MCF 10A (cell line): ENCODE measurements around the gene CAMKMT. TPM values are rescaled to one million over a fixed set of nuclear protein-coding genes. Genes with fewer than 3 reads are reported as not detected.

Experiments
- BruUV-seq: library from RNA; stranded (reverse); fragments of 400-500 nt; replicated peaks from 2 replicates; lab custom pipeline; 2021; lab: Mats Ljungman, UMichigan
- CTCF ChIA-PET: fragments of 300-600 bp; sonication (Branson Sonifier 250); formaldehyde crosslinking; extraction: SDS; loops from one replicate; lab custom pipeline; 2021; ENCODE audit warnings: antibody characterized with exemption, inconsistent platforms; lab: Yijun Ruan, JAX
- POLR2A ChIA-PET: fragments of 300-600, 350-650 bp; sonication (Branson Sonifier 250); formaldehyde crosslinking; extraction: SDS; loops from one replicate; lab custom pipeline; 2020; ENCODE audit warnings: antibody characterized with exemption, inconsistent platforms; lab: Yijun Ruan, JAX
- DNase-seq: peaks from one replicate; pipeline ENCODE4 v3.0.0-alpha.2; 2018; ENCODE audit not compliant: unreplicated experiment
- H3K27ac Mint-ChIP-seq: one replicate; pipeline ENCODE4 v1.8.0; 2022; ENCODE audit warnings: mild to moderate bottlenecking, low read depth, mixed read lengths; ENCODE audit not compliant: unreplicated experiment
- H3K27me3 Mint-ChIP-seq: one replicate; pipeline ENCODE4 v1.8.0; 2022; ENCODE audit warnings: mixed read lengths; ENCODE audit not compliant: insufficient read depth, unreplicated experiment
- H3K36me3 Mint-ChIP-seq: one replicate; pipeline ENCODE4 v1.8.0; 2022; ENCODE audit warnings: mild to moderate bottlenecking, moderate library complexity, mixed read lengths; ENCODE audit not compliant: insufficient read depth, unreplicated experiment
- H3K4me1 Mint-ChIP-seq: one replicate; pipeline ENCODE4 v1.8.0; 2022; ENCODE audit warnings: mixed read lengths; ENCODE audit not compliant: insufficient read depth, unreplicated experiment
- H3K4me3 Mint-ChIP-seq: one replicate; pipeline ENCODE4 v1.8.0; 2022; ENCODE audit warnings: mild to moderate bottlenecking, moderate library complexity, mixed read lengths; ENCODE audit not compliant: unreplicated experiment
- H3K9me3 Mint-ChIP-seq: one replicate; pipeline ENCODE4 v1.8.0; 2022; ENCODE audit warnings: mixed read lengths; ENCODE audit not compliant: unreplicated experiment
- intact Hi-C: fragments of 100-400 bp; cut with micrococcal nuclease; formaldehyde crosslinking; loops from 2 replicates; pipeline ENCODE4 v1.14.1; 2022
- total RNA-seq: library from RNA; stranded (reverse); gene quantifications from 2 replicates; pipeline ENCODE4 v1.2.3, GENCODE V29; 2022
- TF ChIP-seq, protein P1 (sequence below): fragments of 200-600 bp; IDR thresholded peaks from one replicate; pipeline ENCODE4 v1.8.0; 2022; ENCODE audit warnings: antibody characterized with exemption, mild to moderate bottlenecking; ENCODE audit not compliant: unreplicated experiment

Gene CAMKMT
- total RNA-seq, 1 experiment from 2014 or later = 9.9 TPM

DNA sequence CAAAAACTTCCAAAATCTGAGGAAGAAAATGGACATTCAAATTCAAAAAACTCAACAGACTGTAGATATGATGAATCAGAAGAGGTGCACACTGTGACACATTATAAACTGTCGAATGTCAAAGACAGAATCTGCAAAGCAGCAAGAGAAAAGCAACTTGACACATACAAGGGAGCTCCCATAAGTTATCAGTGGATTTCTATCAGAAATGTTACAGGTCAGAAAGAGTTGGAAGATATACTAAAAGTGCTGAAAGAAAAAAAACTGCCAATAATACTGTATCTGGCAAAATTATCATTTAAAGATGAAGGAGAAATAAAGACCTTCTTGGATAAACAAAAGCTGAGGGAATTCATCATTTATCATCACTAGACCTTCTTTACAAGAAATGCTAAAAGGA is 102.7 kb downstream of the CAMKMT start:
- H3K36me3 Mint-ChIP-seq = no peaks in the 10 kb centered on the region
- CTCF ChIA-PET = interaction anchor here (0.6 to 2.6 kb wide), 5 partner anchors 12 to 491 kb away, joined by 3 to 13 read pairs (median 3); no protein-coding TSS in a partner anchor

DNA sequence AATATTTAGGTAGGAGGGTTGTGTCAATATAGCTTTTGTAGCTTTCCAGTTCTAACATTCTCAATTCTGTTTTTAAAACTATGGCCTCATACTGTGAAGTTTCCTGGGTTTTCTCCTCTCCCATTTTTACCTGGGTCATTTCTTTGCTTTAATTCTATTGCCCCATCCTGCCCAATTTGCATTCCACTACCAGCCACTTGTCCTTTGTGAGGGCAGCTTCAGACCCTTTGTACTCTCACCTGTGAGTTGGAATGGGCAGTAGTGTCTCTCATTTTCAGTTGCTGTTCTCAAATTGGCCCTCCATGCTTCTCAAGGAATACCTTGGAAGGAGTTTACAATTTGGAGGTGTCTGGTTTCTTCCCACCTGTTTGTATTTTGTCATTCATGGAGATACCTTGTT is 108.4 kb downstream of the CAMKMT start:
- H3K27me3 Mint-ChIP-seq = no peaks in the 10 kb centered on the region
- no peak for DNase-seq
- BruUV-seq = no TSS peak
- no peaks in the 10 kb centered on the region for H3K36me3 Mint-ChIP-seq
- no peak overlapping the region for H3K27ac Mint-ChIP-seq
- H3K4me1 Mint-ChIP-seq = no peaks in the 10 kb centered on the region
- H3K9me3 Mint-ChIP-seq = peaks cover 10% of the 10 kb centered on the region
- H3K4me3 Mint-ChIP-seq = no peak overlapping the region
- intact Hi-C loops = loop anchor here (10.0 kb wide), 1 partner anchor 75 kb away; no protein-coding TSS in a partner anchor
- ChIA-PET CTCF (interaction anchor here (0.6 to 3.8 kb wide), 5 partner anchors 9 to 485 kb away, joined by 3 to 32 read pairs (median 6); no protein-coding TSS in a partner anchor), POLR2A (interaction anchor here (1.1 kb wide), 1 partner anchor 10 kb away, joined by 4 read pairs; no protein-coding TSS in a partner anchor)
- TF ChIP-seq, protein P1, sequence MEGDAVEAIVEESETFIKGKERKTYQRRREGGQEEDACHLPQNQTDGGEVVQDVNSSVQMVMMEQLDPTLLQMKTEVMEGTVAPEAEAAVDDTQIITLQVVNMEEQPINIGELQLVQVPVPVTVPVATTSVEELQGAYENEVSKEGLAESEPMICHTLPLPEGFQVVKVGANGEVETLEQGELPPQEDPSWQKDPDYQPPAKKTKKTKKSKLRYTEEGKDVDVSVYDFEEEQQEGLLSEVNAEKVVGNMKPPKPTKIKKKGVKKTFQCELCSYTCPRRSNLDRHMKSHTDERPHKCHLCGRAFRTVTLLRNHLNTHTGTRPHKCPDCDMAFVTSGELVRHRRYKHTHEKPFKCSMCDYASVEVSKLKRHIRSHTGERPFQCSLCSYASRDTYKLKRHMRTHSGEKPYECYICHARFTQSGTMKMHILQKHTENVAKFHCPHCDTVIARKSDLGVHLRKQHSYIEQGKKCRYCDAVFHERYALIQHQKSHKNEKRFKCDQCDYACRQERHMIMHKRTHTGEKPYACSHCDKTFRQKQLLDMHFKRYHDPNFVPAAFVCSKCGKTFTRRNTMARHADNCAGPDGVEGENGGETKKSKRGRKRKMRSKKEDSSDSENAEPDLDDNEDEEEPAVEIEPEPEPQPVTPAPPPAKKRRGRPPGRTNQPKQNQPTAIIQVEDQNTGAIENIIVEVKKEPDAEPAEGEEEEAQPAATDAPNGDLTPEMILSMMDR = no peak

More for the DNA sequence above, 102.7 kb downstream of the CAMKMT start:
- Mint-ChIP-seq H3K4me3 (no peak overlapping the region), H3K27ac (no peak overlapping the region), H3K9me3 (peaks cover 27% of the 10 kb centered on the region), H3K4me1 (no peaks in the 10 kb centered on the region), H3K27me3 (no peaks in the 10 kb centered on the region)
- DNase-seq = no peak
- BruUV-seq = no TSS peak
- TF ChIP-seq, protein P1 = no peak
- POLR2A ChIA-PET = no interaction called here
- intact Hi-C loops = no loop called here

DNA sequence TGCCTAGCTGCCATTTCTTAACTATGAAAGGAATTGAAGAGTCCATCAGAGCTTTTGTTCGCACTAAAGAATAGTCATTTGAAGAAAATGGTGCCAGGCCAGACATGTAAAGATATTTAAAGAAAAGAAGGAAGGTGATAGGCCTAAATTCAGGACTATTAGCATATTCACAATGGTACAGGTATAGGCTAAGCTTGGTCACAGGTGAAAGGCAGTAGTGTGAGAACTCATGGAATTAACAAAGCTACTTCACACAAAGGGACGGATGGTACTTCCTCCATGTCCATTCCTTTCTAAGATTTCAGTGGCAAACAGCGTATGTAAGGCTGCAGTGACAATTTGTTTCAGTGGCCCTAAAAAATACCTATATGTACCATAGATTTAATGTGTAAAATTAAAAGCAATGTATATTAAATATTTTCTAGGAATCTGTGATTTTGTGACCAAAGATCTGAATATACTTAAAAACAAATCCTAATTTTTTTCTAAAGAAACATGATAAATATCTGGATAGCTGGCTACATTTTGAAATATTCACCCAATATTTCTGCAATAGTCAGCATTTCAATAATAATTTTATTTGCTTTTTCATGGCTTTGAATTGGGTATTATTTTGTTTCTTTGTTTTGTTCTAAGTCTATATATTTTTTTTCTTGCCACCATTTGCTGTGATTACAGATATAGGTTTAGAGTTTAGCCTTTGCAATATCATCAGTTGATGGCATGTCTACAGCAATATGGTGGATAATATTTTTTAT is 116.1 kb downstream of the CAMKMT start:
- CTCF ChIA-PET = interaction anchor here (0.5 to 4.8 kb wide), 15 partner anchors 13 to 1753 kb away, joined by 3 to 76 read pairs (median 3); no protein-coding TSS in a partner anchor
- TF ChIP-seq, protein P1 = no peak
- intact Hi-C loops = loop anchor here (2.0 to 10.0 kb wide), 3 partner anchors 67 to 391 kb away; no protein-coding TSS in a partner anchor

More for the DNA sequence above, 116.1 kb downstream of the CAMKMT start:
- POLR2A ChIA-PET = interaction anchor here (1.1 kb wide), 1 partner anchor 9 kb away, joined by 4 read pairs; no protein-coding TSS in a partner anchor
- no peaks in the 10 kb centered on the region for H3K36me3 Mint-ChIP-seq
- H3K27me3 Mint-ChIP-seq = no peaks in the 10 kb centered on the region
- H3K4me1 Mint-ChIP-seq = no peaks in the 10 kb centered on the region
- no peak overlapping the region for H3K4me3 Mint-ChIP-seq
- no peaks in the 10 kb centered on the region for H3K9me3 Mint-ChIP-seq
- DNase-seq = no peak
- no peak overlapping the region for H3K27ac Mint-ChIP-seq
- no TSS peak for BruUV-seq
